Prostate gland (tissue), 2 donors: ENCODE measurements around the gene P2RY2. TPM values are rescaled to one million over a fixed set of nuclear protein-coding genes. Genes with fewer than 3 reads are reported as not detected.

Experiments
- DNase-seq: peaks from one replicate; pipeline ENCODE4 v3.0.0-alpha.2; 2019; ENCODE audit warnings: low spot score
- H3K27ac ChIP-seq, 2 donors: fragments of 200-600 bp; sonication (generic); 2 replicates each; pipeline ENCODE4 v1.5.1; 2017 to 2019
- H3K27me3 ChIP-seq: fragments of 200-600 bp; sonication (generic); replicated peaks from 2 replicates; pipeline ENCODE4 v1.5.1; 2019; ENCODE audit not compliant: insufficient read depth
- H3K36me3 ChIP-seq, 2 donors: fragments of 200-600 bp; sonication (generic); 1 replicate in 1 of 2; 2 replicates in 1 of 2; pipeline versions ENCODE4 v1.5.1 to v1.8.1; 2017 to 2019
- H3K4me1 ChIP-seq: fragments of 200-600 bp; sonication (generic); replicated peaks from 2 replicates; pipeline ENCODE4 v1.5.1; 2019
- H3K4me3 ChIP-seq, 2 donors: fragments of 200-600 bp; sonication (generic); 2 replicates each; pipeline ENCODE4 v1.5.1; 2017 to 2019
- H3K9me3 ChIP-seq: fragments of 200-600 bp; sonication (generic); 2 replicates; pipeline ENCODE4 v1.5.1; 2017
- CTCF ChIP-seq, 4 experiments: fragments of 200-600 bp in 2 of 4; fragments of 450-650 bp in 2 of 4; sonication (generic) in 2 of 4; IDR thresholded peaks; 1 replicate in 3 of 4; 2 replicates in 1 of 4; pipeline ENCODE4 v1.5.1; 2016 to 2019; ENCODE audit warnings: antibody characterized with exemption in 4 of 4, mild to moderate bottlenecking in 2 of 4, moderate library complexity in 2 of 4
- POLR2A ChIP-seq: fragments of 450-650 bp; IDR thresholded peaks from one replicate; pipeline ENCODE4 v1.6.1; 2016; ENCODE audit warnings: antibody characterized with exemption, mild to moderate bottlenecking
- POLR2AphosphoS5 ChIP-seq: sonication (generic); formaldehyde crosslinking; IDR thresholded peaks from one replicate; pipeline ENCODE4 v1.6.1; 2017; ENCODE audit warnings: antibody characterized with exemption
- WGBS: methylation state at CpG from one replicate; pipeline ENCODE4 v1.1.5; 2018; 5-methylcytosine and 5-hydroxymethylcytosine counted together
- intact Hi-C: fragments of 100-400 bp; cut with DNase I; formaldehyde crosslinking; loops from one replicate; pipeline ENCODE4 v1.14.2; 2022
- total RNA-seq, 2 donors: library from RNA; depleted of rRNA; stranded (reverse); fragments of >200 nt; gene quantifications; one replicate each; pipeline ENCODE4 v1.1.0, GENCODE V29; 2016

P2RY2 gene
- total RNA-seq, 2 donors from 2014 or later = 2.7 to 3.5 TPM

- H3K4me3 ChIP-seq = no peak overlapping the region
- H3K27ac ChIP-seq = no peak overlapping the region
- no peaks in the 10 kb centered on the region for H3K9me3 ChIP-seq
- 88% methylated on average over 5 of the region's 5 CpGs for WGBS
- intact Hi-C loops = no loop called here
- no peak for DNase-seq
- TF ChIP-seq POLR2A (no peak), CTCF (IDR thresholded peaks at IDR 0.05) (no peak), POLR2AphosphoS5 (no peak)
- no peaks in the 10 kb centered on the region for H3K4me1 ChIP-seq
- no peaks in the 10 kb centered on the region for H3K36me3 ChIP-seq
- no peaks in the 10 kb centered on the region for H3K27me3 ChIP-seq
These were observed 12.3 kb upstream of the P2RY2 start for GRCh38 chr11:73205661-73206343.

GRCh38 chr11:73206801-73207200 lies 11.3 kb upstream of the P2RY2 start:
- Histone ChIP-seq H3K27ac (no peak overlapping the region), H3K4me3 (no peak overlapping the region), H3K27me3 (no peaks in the 10 kb centered on the region), H3K36me3 (no peaks in the 10 kb centered on the region), H3K9me3 (no peaks in the 10 kb centered on the region), H3K4me1 (no peaks in the 10 kb centered on the region)
- WGBS = 84% methylated on average over 2 of the region's 2 CpGs
- no peak for DNase-seq
- intact Hi-C loops = no loop called here
- no peak for TF ChIP-seq POLR2AphosphoS5
- no peak for TF ChIP-seq CTCF (IDR thresholded peaks at IDR 0.05)
- TF ChIP-seq POLR2A = no peak

GRCh38 chr11:73209892-73210291 lies 8.2 kb upstream of the P2RY2 start:
- Histone ChIP-seq H3K4me1 (no peaks in the 10 kb centered on the region), H3K9me3 (no peaks in the 10 kb centered on the region), H3K36me3 (no peaks in the 10 kb centered on the region), H3K4me3 (no peak overlapping the region), H3K27ac (no peak overlapping the region), H3K27me3 (no peaks in the 10 kb centered on the region)
- no peak for DNase-seq
- WGBS = 94% methylated on average over 2 of the region's 2 CpGs
- intact Hi-C loops = no loop called here
- TF ChIP-seq POLR2AphosphoS5 = no peak
- TF ChIP-seq CTCF (IDR thresholded peaks at IDR 0.05) = no peak
- no peak for TF ChIP-seq POLR2A

GRCh38 chr11:73210916-73211667 lies 7.0 kb upstream of the P2RY2 start:
- Histone ChIP-seq H3K27me3 (no peaks in the 10 kb centered on the region), H3K4me3 (no peak overlapping the region), H3K27ac (no peak overlapping the region), H3K9me3 (no peaks in the 10 kb centered on the region), H3K36me3 (no peaks in the 10 kb centered on the region), H3K4me1 (no peaks in the 10 kb centered on the region)
- TF ChIP-seq POLR2AphosphoS5 (no peak), CTCF (IDR thresholded peaks at IDR 0.05) (no peak), POLR2A (no peak)
- intact Hi-C loops = no loop called here
- DNase-seq = no peak
- 95% methylated on average over 4 of the region's 4 CpGs for WGBS
